Retinal pigment epithelial cell (primary cell): ENCODE results near the gene SEMA3C.

ENCODE experiments used
- DNase-seq: peaks from one replicate; pipeline ENCODE4 v3.0.0-alpha.2; 2010; ENCODE audit warnings: low read depth
- H3K4me3 ChIP-seq: 2 replicates; pipeline ENCODE4 v1.5.1; 2011; ENCODE audit warnings: mild to moderate bottlenecking, low read length, control low read depth, moderate library complexity
- TF ChIP-seq, protein P1 (sequence below): conservative IDR thresholded peaks from 2 replicates; pipeline ENCODE4 v1.5.1; 2011; ENCODE audit warnings: low read depth, low read length, control low read depth, inconsistent platforms

SEMA3C gene

GRCh38 chr7:80773787-80774508, 144.9 kb downstream of the SEMA3C start:
- TF ChIP-seq, protein P1, sequence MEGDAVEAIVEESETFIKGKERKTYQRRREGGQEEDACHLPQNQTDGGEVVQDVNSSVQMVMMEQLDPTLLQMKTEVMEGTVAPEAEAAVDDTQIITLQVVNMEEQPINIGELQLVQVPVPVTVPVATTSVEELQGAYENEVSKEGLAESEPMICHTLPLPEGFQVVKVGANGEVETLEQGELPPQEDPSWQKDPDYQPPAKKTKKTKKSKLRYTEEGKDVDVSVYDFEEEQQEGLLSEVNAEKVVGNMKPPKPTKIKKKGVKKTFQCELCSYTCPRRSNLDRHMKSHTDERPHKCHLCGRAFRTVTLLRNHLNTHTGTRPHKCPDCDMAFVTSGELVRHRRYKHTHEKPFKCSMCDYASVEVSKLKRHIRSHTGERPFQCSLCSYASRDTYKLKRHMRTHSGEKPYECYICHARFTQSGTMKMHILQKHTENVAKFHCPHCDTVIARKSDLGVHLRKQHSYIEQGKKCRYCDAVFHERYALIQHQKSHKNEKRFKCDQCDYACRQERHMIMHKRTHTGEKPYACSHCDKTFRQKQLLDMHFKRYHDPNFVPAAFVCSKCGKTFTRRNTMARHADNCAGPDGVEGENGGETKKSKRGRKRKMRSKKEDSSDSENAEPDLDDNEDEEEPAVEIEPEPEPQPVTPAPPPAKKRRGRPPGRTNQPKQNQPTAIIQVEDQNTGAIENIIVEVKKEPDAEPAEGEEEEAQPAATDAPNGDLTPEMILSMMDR = no peak
- H3K4me3 ChIP-seq = no peak overlapping the region
- DNase-seq = no peak

- no peak overlapping the region for H3K4me3 ChIP-seq
- DNase-seq = no peak
- TF ChIP-seq, protein P1 = no peak
These were observed 146.4 kb downstream of the SEMA3C start for GRCh38 chr7:80772347-80772993.

- TF ChIP-seq, protein P1 = no peak
- DNase-seq = no peak
- H3K4me3 ChIP-seq = no peak overlapping the region
These were observed 147.3 kb downstream of the SEMA3C start for GRCh38 chr7:80771523-80771922.

DNA sequence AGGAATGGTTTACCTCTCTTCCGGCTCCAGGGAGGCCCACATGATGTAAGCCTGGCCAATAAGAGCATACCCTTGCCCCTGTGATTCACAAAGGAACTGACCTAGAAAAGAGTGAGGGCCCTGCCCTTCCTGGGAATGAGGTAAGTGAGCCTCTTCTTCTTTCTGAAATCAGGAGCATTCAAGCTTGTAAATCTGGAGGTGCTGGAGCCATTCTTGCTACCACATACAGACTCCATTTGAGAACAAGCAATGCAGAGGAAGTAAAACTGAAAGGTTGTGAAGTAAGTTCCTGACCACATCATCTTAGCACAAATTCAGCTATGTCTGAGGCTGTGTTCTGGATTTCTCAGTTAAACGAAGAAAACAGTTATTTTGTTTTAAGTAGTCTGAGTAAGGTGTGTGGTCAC, 148.2 kb downstream of the SEMA3C start:
- H3K4me3 ChIP-seq = no peak overlapping the region
- TF ChIP-seq, protein P1 = no peak
- DNase-seq = no peak

DNA sequence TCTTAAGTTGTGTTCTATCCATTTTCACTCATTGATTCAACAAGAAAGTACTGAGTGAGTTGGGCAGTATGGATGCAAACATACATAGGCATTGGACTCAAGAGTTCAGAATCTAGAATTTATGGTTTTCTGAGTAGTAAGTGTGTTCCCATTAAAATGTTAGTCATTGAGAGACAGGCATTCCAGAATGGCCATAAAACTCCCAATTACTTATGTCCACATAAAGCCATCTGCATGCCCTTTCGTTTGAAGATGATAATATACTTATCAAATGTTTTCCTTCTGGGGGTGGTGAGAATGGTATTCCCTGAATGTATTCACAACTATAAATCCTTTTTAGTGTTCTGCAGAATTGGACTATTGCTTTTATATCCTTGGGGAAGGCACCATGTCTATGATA, 148.8 kb downstream of the SEMA3C start:
- H3K4me3 ChIP-seq = no peak overlapping the region
- TF ChIP-seq, protein P1 = no peak
- DNase-seq = no peak

DNA sequence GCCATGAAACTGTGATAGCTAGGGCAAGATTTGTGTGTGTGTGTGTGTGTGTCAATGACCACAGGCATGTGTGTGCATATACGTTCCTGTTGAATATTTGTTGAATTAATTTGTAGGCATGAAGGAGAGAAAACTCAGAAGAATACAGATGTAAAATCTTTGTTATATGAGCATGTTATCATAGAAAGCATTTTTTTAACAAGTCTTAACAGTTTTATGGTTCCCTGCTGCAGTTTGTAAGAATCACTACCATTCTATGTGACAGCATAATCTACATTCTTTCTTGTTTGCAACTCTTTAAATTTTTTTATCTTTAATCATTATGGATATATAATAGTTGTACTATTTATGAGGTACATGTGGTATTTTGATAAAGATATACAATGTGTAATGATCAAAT, 150.1 kb downstream of the SEMA3C start:
- H3K4me3 ChIP-seq = no peak overlapping the region
- TF ChIP-seq, protein P1 = no peak
- DNase-seq = no peak

GRCh38 chr7:80767654-80768053, 151.2 kb downstream of the SEMA3C start:
- TF ChIP-seq, protein P1 = no peak
- no peak for DNase-seq
- no peak overlapping the region for H3K4me3 ChIP-seq
